ENCODE results near the gene ZNF276. TPM values are rescaled to one million over a fixed set of nuclear protein-coding genes. Genes with fewer than 3 reads are reported as not detected.

Gene ZNF276
- total and polyA plus RNA-seq, 2 of the 8 experiments (the other 6 are each of a cell fraction or from before 2014, with no cell fraction given) = 6.4 to 9.3 TPM

DNA sequence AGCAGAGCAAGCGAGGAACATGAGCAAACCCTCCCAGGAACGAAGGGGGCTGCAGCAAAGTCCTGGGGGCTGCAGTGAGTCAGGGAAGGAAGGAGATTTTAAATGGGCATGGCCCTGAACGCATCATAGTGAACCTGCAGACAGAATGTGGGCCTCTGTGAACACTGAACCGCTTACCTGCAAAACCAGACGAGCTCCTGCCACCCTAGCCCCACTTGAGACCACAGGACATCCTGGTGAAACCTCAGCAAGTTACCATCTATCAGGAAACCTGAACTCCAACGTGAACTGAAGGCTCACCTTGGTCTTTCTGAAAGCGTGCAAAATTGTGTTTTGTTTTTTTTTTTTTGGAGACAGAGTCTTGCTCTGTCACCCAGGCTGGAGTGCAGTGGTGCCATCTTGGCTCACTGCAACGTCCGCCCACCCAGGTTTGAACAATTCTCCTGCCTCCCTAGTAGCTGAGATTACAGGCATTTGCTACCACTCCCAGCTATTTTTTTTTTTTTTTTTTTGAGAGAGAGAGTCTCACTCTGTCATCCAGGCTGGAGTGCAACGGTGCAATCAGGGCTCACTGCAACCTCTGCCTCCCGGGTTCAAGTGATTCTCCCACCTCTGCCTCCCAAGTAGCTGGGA is 64.3 kb downstream of the ZNF276 start (continued):
- TF ChIP-seq, protein P1, sequence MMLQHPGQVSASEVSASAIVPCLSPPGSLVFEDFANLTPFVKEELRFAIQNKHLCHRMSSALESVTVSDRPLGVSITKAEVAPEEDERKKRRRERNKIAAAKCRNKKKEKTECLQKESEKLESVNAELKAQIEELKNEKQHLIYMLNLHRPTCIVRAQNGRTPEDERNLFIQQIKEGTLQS (IDR thresholded peaks at IDR 0.05; ENCODE audit: insufficient read depth, low read depth, low read length) = no peak
- no peak for TF ChIP-seq RNF2 (IDR thresholded peaks at IDR 0.05; ENCODE audit: borderline replicate concordance, low read depth, low read length, missing control alignments, poor library complexity, severe bottlenecking)

Measured in H1 (cell line).